Measurements from ENCODE around the gene GDPGP1. TPM values are rescaled to one million over a fixed set of nuclear protein-coding genes. Genes with fewer than 3 reads are reported as not detected.

The GDPGP1 gene
- total and polyA plus RNA-seq, 2 experiments from 2014 or later, result 0.61 to 3.8 TPM

GRCh38 chr15:90192961-90193786, 40.8 kb upstream of the GDPGP1 start:
- Histone ChIP-seq H2AFZ (no peak overlapping the region), H4K20me1 (replicated peaks; ENCODE audit: insufficient read depth) (no peaks in the 10 kb centered on the region), H3K27me3 (ENCODE audit: insufficient read depth) (no peaks in the 10 kb centered on the region), H3K4me2 (no peak overlapping the region), H3K4me1 (ENCODE audit: insufficient read depth) (no peaks in the 10 kb centered on the region), H3K4me3 (no peak overlapping the region), H3K27ac (ENCODE audit: low read depth) (no peak overlapping the region), H3F3A (replicated peaks; ENCODE audit: low read depth) (no peaks in the 10 kb centered on the region), H3K79me2 (replicated peaks; ENCODE audit: insufficient read depth) (no peaks in the 10 kb centered on the region), H3K36me3 (ENCODE audit: insufficient read depth) (no peaks in the 10 kb centered on the region), H3K9me2 (ENCODE audit: insufficient read depth) (no peaks in the 10 kb centered on the region)
- Mint-ChIP-seq H3K9me3 (no peaks in the 10 kb centered on the region), H3K36me3 (ENCODE audit: low read depth) (no peaks in the 10 kb centered on the region), H3K27ac (no peak overlapping the region), H3K4me1 (peaks cover 12% of the 10 kb centered on the region), H3K4me3 (no peak overlapping the region), H3K27me3 (ENCODE audit: insufficient read depth, low read depth, poor library complexity) (peaks cover 10% of the 10 kb centered on the region)
- DNase-seq (ENCODE audit: low spot score), result no peak
- ATAC-seq, result no peak
- TF ChIP-seq STAT1 (IDR thresholded peaks at IDR 0.05; ENCODE audit: unreplicated experiment) (no peak), ZNF462 (CRISPR knock-in tag; IDR thresholded peaks at IDR 0.05) (no peak), ZNF114 (CRISPR knock-in tag; IDR thresholded peaks at IDR 0.05) (no peak), EZH2 (IDR thresholded peaks at IDR 0.05; ENCODE audit: low read depth, unreplicated experiment) (no peak), ETS1 (IDR thresholded peaks at IDR 0.05) (no peak), CREB1 (CRISPR knock-in tag; IDR thresholded peaks at IDR 0.05; ENCODE audit: low read depth) (no peak), JUNB (IDR thresholded peaks at IDR 0.05; ENCODE audit: unreplicated experiment) (no peak), POLR2AphosphoS5 (IDR thresholded peaks at IDR 0.05; ENCODE audit: low read depth) (no peak), NANOG (IDR thresholded peaks at IDR 0.05; ENCODE audit: borderline replicate concordance) (no peak), CTCF (conservative IDR thresholded peaks at IDR 0.05; ENCODE audit: low read depth in 2 of 2) (no peak), EZH2phosphoT487 (IDR thresholded peaks at IDR 0.05; ENCODE audit: unreplicated experiment) (no peak), ZNF331 (CRISPR knock-in tag; IDR thresholded peaks at IDR 0.05; ENCODE audit: low read depth) (no peak), REST (IDR thresholded peaks at IDR 0.05; ENCODE audit: unreplicated experiment) (no peak)
